ENCODE data around the gene PDE4D. TPM values are rescaled to one million over a fixed set of nuclear protein-coding genes. Genes with fewer than 3 reads are reported as not detected.

Gene PDE4D
- 10 to 100 TPM; 15.9 to 66.3 (median 48.7) TPM for total RNA-seq

DNA sequence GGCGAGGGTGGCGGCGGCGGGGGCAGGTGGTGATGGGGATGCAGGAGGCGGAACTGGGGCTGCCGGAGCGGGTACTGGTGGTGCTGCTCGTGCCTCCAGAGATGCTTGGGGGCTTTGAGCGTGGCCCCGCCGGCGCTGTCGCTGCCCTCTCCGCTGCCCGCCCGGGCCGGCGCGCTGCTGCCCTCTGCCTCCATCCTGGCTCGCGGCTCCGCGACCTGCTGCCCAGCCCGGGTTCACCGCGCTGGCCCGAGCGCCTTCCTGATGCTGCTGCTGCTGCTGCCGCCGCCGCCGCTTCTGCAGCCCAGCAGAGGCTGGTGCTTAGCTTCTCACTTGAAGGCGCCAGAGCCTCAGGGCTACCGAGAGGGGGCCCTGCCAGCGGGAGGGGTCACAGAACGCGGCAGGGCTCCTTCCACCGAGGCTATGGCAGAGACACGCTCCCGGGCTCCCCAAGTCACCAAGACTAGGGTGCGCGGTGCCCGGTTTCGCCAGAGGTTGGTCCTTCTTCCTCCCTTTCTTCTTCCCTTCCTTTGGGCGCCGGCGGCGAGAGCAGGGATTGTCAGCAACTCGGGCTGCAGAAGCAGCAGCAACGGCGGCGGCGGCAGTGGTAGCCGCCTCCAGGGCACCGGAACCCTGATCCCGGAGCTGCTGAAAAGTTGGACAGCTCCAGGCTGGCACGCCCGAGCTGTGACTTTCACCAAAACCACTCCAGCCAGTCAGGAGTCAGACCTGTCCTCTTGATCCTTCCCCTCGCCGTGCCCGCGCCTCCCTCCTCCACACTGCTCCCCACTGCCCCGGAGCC lies at the start of gene PDE4D:
Gene PDE4D (minus strand): TSS at position 298 of the 799 bp plus-strand sequence.
- Histone ChIP-seq H3K27ac (no peak within 1 kb of the TSS), H3K27me3 (peaks cover 0 to 35% of the 10 kb centered on the region in 2 donors)

DNA sequence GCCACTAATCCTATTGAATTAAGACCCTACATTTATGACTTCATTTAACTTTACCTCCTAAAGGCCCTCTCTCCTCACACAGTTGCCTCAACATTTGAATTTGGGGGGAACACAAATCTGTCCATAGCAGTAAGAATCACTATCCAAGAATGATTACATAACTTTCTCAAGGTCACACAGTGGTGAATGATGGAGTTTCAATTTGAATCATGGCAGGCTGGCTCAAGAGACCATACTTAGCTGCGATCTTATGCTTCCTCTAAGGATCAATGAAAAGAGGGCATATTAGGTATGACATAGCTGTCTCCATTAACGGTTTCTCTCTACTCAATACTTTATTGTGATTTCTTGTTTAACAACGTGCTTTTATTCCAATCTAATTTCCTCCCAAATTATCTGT lies 44.1 kb upstream of the PDE4D start:
- Histone ChIP-seq H3K36me3 (no peaks in the 10 kb centered on the region), H3K27ac (no peak overlapping the region), H3K9me3 (no peaks in the 10 kb centered on the region), H3K4me1 (no peaks in the 10 kb centered on the region), H3K27me3 (no peaks in the 10 kb centered on the region), H3K4me3 (no peak overlapping the region)
- no peak for DNase-seq (ENCODE audit: low spot score in 2 of 2)
- WGBS, 2 donors: 76 to 80% methylated on average over 3 of the region's 3 CpGs
- TF ChIP-seq CTCF (IDR thresholded peaks at IDR 0.05): no peak
- no peak for TF ChIP-seq POLR2A (IDR thresholded peaks at IDR 0.05)
- TF ChIP-seq EP300 (IDR thresholded peaks at IDR 0.05): no peak

More for the DNA sequence above, at the start of gene PDE4D:
- peaks cover 0 to 10% (median 0%) of the 10 kb centered on the region in 4 donors for H3K4me1 ChIP-seq
- peak within 1 kb of the TSS in 2 of 4 donors; percentile 9 to 34 for H3K4me3 ChIP-seq
- H3K9me3 ChIP-seq: no peaks in the 10 kb centered on the region
- TF ChIP-seq CTCF (IDR thresholded peaks at IDR 0.05): no peak
- TF ChIP-seq POLR2A (IDR thresholded peaks at IDR 0.05): no peak
- TF ChIP-seq EP300 (IDR thresholded peaks at IDR 0.05): no peak
- 1 to 5% methylated on average over 36 to 44 of the region's 63 CpGs for WGBS, 2 donors
- DNase-seq (ENCODE audit: low spot score in 2 of 2): peak in 1 of 2 donors; percentile 9
- no peaks in the 10 kb centered on the region for H3K36me3 ChIP-seq

- DNase-seq (ENCODE audit: low spot score in 2 of 2): no peak
- no peak overlapping the region for H3K27ac ChIP-seq
- 85 to 91% methylated on average over 3 of the region's 3 CpGs for WGBS, 2 donors
- no peaks in the 10 kb centered on the region for H3K4me1 ChIP-seq
- no peaks in the 10 kb centered on the region for H3K36me3 ChIP-seq
- no peaks in the 10 kb centered on the region for H3K9me3 ChIP-seq
- no peaks in the 10 kb centered on the region for H3K27me3 ChIP-seq
- no peak overlapping the region for H3K4me3 ChIP-seq
- TF ChIP-seq CTCF (IDR thresholded peaks at IDR 0.05) (no peak), EP300 (IDR thresholded peaks at IDR 0.05) (no peak), POLR2A (IDR thresholded peaks at IDR 0.05) (no peak)
These were observed 29.9 kb upstream of the PDE4D start for GRCh38 chr5:59923465-59923864.

DNA sequence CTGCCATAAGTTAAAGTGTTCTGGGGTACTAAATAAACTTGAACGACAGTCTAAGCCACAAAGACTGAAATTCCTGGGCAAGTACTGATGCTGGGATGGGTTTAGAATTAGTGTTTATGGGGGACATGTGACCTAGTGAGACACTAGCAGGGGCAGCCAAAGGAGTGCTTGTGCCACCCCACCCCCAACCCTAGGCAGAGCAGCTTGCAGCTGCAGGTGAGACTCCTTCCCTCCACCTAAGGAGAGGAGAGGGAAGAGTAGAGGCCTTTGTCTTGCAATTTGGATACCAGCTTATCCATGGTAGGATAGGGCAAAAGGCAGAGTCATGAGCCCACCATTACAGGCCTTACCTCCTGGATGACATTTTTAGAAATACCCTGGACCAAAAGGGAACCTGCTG lies 28.7 kb upstream of the PDE4D start:
- DNase-seq (ENCODE audit: low spot score in 2 of 2): no peak
- H3K27me3 ChIP-seq: no peaks in the 10 kb centered on the region
- no peak overlapping the region for H3K27ac ChIP-seq
- no peaks in the 10 kb centered on the region for H3K36me3 ChIP-seq
- TF ChIP-seq POLR2A (IDR thresholded peaks at IDR 0.05): no peak
- TF ChIP-seq EP300 (IDR thresholded peaks at IDR 0.05): no peak
- no peak for TF ChIP-seq CTCF (IDR thresholded peaks at IDR 0.05)
- 28 to 36% methylated on average over 1 of the region's 1 CpG for WGBS, 2 donors
- no peaks in the 10 kb centered on the region for H3K4me1 ChIP-seq
- H3K9me3 ChIP-seq: no peaks in the 10 kb centered on the region
- no peak overlapping the region for H3K4me3 ChIP-seq

- Histone ChIP-seq H3K36me3 (no peaks in the 10 kb centered on the region), H3K27me3 (no peaks in the 10 kb centered on the region), H3K9me3 (no peaks in the 10 kb centered on the region), H3K27ac (no peak overlapping the region), H3K4me1 (no peaks in the 10 kb centered on the region), H3K4me3 (no peak overlapping the region)
- 69 to 76% methylated on average over 6 of the region's 6 CpGs for WGBS, 2 donors
- no peak for DNase-seq (ENCODE audit: low spot score in 2 of 2)
- no peak for TF ChIP-seq CTCF (IDR thresholded peaks at IDR 0.05)
- TF ChIP-seq EP300 (IDR thresholded peaks at IDR 0.05): no peak
- TF ChIP-seq POLR2A (IDR thresholded peaks at IDR 0.05): no peak
These were observed 28.3 kb upstream of the PDE4D start for GRCh38 chr5:59921816-59922215.

Data from tibial nerve (tissue), 4 donors.